Medulla oblongata (tissue), 1 donor: ENCODE measurements around the gene EME2.
A peak's percentile ranks its signal among the peaks of the same experiment; 100 is the strongest.
"Not testable (repeated sequence)": the region's sequence is repeated elsewhere in the genome, so short reads cannot be mapped to it uniquely, and the experiment has no call there.

ENCODE experiments used
- DNase-seq: peaks from one replicate; pipeline ENCODE4 v3.0.0-alpha.2; 2015; ENCODE audit errors: extremely low spot score

EME2 gene, protein sequence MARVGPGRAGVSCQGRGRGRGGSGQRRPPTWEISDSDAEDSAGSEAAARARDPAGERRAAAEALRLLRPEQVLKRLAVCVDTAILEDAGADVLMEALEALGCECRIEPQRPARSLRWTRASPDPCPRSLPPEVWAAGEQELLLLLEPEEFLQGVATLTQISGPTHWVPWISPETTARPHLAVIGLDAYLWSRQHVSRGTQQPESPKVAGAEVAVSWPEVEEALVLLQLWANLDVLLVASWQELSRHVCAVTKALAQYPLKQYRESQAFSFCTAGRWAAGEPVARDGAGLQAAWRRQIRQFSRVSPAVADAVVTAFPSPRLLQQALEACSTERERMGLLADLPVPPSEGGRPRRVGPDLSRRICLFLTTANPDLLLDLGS

DNA sequence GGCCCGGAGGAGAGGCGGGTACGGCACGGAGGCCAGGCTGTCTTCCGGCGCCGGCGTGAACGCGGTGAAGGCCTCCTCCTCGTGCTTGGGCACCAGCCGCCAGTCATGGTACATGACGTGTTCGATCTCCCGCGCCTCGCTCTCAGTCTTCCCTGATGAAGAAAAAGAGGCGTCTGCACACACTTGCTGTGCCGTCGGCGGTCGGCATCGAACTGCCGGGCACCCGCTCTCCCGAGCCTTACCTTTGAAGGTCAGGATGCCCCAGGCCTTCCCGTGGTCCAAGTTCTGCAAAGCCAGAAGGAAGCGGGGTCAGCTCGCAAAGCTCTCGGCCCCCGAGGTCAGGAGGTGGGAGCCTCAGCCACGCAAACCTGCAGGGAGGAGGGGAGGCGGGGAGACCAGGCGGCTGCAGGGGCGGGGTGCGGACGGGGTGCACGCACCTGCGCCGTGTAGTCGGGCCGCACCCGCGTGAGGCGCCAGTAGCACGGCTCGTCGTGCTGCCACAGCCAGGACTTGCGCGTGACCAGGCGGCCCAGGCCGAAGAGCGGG is at the start of gene EME2:
EME2 (plus strand) TSS at position 449 of the 546 bp plus-strand sequence. CDS start 418 bp downstream, outside the sequence.
- no peak for DNase-seq

DNA sequence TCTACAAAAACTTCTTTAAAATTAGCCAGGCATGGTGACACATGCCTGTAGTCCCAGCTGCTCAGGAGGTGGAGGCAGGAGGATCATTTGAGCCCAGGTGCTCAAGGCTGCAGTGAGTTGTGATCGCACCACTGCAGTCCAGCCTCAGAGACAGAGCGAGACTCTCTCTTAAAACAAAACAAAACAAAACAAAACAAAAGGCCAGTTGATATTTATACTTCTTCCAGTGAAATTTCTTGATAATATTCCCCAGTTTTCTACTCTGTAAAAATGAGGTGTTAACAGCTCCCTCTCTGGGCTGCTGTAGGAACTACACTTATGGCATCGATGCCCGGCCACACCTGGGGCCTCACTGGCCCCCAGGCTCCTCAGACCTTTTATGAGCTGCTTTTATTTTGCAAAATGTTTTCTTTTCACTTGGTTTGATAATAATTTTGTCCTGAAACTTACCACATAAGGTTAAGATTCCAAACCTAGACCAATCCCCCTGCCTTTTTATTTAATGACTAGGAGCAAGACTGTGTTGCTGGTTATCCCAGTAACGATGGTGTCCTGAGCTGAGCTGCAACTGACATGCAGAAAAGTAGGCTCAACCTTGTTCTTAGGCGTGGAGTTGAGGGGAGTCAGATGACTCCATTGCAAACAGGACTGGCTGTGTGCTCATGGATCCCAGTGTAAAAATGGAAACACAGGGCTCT is 49.0 kb upstream of the EME2 start:
- DNase-seq: peak; percentile 70

- DNase-seq: no peak
These were observed 48.1 kb upstream of the EME2 start for GRCh38 chr16:1724491-1724890.

DNA sequence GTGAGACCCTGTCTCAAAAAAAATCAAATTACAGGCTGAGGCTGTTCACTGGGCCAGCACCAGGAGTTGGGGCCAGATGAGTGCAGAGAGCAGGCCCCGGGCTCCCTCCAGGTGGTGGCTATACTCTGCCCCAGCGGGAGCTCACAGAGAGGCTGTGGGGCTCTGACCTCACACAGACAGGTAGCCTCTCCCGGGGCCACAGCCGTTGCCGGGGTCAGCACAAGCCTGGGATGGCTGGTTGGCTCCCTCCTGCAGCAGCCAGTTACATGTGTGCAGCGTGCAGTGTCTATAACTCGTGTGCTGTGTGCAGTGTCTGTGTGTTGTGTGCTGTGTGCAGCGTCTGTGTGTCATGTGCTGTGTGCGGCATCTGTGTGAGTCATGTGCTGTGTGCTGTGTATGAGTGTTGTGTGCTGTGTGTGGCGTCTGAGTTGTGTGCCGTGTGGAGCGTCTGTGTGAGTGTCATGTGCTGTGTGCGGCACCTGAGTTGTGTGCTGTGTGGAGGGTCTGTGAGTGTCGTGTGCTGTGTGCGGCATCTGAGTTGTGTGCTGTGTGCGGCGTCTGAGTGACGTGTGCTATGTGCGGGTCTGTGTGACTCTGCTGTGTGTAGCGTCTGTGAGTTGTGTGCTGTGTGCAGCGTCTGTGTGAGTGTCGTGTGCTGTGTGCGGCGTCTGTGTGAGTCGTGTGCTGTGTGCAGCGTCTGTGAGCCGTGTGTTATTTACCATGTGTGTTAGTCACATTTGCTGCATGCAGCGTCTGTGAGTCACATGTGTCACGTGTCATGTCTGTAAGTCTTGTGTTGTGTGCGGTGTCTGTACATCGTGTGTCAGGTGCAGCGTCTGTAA is 45.7 kb upstream of the EME2 start:
- DNase-seq: no peak

DNA sequence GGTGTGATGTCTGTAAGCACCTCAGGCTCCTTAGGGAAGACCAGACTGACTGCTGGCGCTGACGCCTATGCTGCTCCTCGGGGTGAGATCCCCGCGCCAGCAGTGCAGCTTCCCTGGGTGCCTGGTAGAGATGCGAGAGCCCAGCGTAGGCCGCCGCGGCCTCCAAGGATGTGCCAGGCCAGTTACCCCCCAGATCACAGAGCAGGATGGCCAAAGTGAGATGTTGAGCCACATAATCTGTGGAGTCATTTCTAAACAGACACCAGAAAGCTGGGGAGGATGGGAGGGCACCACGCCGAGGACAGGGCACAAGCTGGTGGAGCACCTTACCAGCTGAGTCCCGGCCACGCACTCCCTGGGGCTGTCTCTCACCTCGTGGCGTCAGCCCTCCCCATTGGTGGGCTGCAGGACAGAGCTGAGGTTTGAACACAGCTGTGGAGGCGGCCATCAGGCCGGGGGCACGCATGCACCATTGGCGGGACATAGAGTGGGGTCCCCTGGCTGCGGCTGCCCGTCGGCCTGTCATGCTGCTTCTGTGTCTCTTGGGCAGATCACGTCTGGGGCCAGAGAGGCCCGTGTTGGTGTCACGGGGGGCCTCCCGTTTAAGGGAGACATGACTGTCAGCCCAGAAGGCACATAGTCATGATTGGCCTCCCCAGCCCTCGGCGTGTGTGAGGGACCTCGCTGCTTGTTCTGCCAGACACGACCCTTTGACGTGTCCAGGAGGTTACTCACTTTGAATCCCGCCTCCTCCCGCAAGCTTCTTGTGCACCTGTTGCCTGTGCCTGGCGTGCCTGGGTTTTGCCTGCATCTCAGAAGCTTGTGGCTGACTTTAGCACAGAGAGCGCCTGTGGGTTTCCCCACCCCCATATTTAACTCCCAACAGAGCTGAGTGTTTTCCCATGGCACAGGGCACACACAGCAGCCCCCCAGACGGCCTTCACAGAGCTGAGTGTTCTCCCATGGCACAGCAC is 44.7 kb upstream of the EME2 start:
- no peak for DNase-seq

- no peak for DNase-seq
These were observed 43.6 kb upstream of the EME2 start for GRCh38 chr16:1729026-1729425.

- DNase-seq: no peak
These were observed 43.2 kb upstream of the EME2 start for GRCh38 chr16:1729445-1729844.

DNA sequence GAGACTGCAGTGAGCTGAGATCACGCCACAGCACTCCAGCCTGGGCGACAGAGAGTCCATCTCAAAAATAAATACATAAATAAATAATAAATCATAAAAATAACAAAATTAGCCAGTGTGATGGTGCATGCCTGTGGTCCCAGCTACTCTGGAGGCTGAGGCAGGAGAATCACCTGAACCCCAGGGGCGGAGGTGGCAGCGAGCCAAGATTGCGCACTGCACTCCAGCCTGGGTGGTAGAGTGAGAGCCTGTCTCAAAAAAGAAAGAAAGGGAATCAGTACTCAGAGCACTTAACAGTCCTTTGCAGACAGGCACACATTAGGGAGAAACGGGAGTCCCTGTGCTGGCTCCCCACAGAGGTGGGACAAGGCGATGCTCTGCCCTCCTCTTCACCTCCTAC is 41.5 kb upstream of the EME2 start:
- no peak for DNase-seq

GRCh38 chr16:1731603-1732002 is 41.0 kb upstream of the EME2 start:
- no peak for DNase-seq

GRCh38 chr16:1732071-1732470 is 40.5 kb upstream of the EME2 start:
- no peak for DNase-seq

GRCh38 chr16:1732551-1732987 is 40.0 kb upstream of the EME2 start:
- DNase-seq: not testable (repeated sequence)

DNA sequence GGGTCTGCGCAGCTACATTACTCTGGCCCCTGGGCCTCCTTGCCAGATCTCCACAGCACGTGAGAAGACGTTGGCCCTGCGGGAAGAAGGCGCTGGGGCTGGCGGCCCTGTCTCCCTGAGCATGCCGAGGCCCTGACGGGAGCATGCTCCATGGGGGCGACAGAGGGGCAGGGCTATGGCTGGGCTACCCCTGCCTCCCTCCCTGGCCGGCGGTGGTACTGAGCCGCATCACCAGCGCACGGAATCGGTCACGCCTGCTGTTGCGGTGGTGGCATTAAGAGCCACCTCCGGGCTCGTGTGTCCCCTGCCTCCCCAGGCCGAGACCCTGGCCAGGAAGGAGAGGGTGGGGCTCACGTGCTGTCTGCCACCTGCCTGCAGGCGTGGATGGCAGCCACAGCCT is 38.5 kb upstream of the EME2 start:
- DNase-seq: no peak

- no peak for DNase-seq
These were observed 37.8 kb upstream of the EME2 start for GRCh38 chr16:1734816-1735215.

- no peak for DNase-seq
These were observed 32.4 kb upstream of the EME2 start for GRCh38 chr16:1740234-1740633.

- no peak for DNase-seq
These were observed 31.7 kb upstream of the EME2 start for GRCh38 chr16:1740781-1741490.

GRCh38 chr16:1741553-1742165 is 31.0 kb upstream of the EME2 start:
- DNase-seq: peak; percentile 32

DNA sequence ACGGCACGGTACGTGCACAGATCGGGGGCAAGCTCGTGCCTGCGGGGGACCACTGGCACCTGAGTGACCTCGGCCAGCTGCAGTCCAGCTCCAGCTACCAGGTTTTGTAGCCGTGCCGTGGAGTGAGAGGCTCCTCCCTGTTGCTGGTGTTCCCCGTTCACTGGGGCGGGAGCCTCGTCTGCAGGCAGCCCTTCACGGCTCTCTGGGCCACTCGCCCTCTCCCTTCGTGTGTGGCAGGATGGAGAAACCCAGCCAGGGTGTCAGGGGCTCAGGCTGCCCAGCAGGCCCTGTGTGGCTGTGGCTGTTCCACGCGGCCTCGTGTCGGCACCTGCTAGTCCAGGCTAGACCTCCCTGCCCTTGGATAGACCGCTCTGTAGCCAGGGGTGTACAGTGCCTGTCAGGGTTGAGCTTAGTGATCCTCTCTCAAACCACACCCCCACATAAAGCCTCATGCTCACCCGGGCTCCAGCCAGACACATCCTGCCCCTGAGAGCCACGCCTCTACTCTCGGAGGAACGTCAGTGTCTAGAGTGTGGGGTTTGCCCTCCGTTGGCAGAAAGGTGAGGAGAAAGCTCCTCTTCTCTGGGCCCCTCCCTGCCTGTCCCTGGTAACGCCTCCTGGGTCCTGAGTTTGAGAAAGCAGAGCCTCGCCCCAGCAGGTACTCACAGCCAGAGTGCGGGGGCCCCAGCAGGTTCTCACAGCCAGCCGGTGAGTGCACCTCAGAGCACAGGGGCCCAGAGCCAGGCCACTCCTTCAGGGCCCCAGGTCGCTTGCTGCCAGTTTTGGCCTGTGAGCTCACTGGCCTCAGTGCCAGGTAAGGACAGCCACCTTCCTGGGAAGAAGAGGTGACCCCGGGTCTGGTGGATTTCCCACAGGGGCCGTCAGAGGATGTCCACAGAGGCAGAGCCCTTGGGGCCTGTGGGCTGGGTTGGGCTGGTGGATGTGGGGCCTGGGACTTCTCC is 29.0 kb upstream of the EME2 start:
- DNase-seq: no peak

DNA sequence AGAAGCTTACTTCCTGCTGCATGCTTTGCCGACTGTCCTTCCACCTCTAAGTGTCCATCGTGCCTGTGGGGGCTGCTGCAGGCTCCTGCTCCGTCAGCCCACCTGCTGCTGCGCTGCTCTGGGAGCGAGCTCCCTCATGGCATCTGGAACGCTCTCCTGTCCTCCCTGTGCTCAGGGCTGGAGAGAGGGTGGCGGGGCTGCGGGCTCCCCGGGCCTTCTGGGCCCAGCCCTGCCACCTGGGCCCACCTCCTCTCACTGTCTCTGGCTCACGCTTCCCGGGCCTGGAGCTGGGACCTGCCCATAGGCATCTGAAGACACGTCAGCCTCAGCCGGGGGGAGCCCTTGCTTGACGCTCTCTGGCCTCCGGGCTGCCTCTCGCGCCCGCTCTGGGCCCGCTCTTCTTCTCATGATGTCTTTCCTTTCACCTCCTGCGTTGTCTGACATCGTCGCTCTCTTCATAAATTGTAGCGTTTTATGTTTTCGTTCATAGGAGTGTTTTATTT is 28.2 kb upstream of the EME2 start:
- DNase-seq: no peak
